ENCODE measurements around the gene FYTTD1.

- TF ChIP-seq, protein P1, sequence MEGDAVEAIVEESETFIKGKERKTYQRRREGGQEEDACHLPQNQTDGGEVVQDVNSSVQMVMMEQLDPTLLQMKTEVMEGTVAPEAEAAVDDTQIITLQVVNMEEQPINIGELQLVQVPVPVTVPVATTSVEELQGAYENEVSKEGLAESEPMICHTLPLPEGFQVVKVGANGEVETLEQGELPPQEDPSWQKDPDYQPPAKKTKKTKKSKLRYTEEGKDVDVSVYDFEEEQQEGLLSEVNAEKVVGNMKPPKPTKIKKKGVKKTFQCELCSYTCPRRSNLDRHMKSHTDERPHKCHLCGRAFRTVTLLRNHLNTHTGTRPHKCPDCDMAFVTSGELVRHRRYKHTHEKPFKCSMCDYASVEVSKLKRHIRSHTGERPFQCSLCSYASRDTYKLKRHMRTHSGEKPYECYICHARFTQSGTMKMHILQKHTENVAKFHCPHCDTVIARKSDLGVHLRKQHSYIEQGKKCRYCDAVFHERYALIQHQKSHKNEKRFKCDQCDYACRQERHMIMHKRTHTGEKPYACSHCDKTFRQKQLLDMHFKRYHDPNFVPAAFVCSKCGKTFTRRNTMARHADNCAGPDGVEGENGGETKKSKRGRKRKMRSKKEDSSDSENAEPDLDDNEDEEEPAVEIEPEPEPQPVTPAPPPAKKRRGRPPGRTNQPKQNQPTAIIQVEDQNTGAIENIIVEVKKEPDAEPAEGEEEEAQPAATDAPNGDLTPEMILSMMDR (IDR thresholded peaks at IDR 0.05): no peak
- peak in 2 of 3 donors; percentile 22 to 39 for TF ChIP-seq POLR2AphosphoS5 (IDR thresholded peaks at IDR 0.05)
Observed at GRCh38 chr3:197750858-197751737, 1.4 kb downstream of the FYTTD1 start.
